ENCODE results near the gene ATP10B.

ATP10B gene

GRCh38 chr5:160629003-160629402 is 223.0 kb downstream of the ATP10B start:
- DNase-seq = no peak

- DNase-seq = no peak
Measured at GRCh38 chr5:160628619-160628968, 223.4 kb downstream of the ATP10B start.

GRCh38 chr5:160627921-160628618 is 223.9 kb downstream of the ATP10B start:
- no peak for DNase-seq

GRCh38 chr5:160626322-160626721 is 225.7 kb downstream of the ATP10B start:
- no peak for DNase-seq

GRCh38 chr5:160621526-160621925 is 230.5 kb downstream of the ATP10B start:
- no peak for DNase-seq

- no peak for DNase-seq
Measured at GRCh38 chr5:160620401-160620800, 231.6 kb downstream of the ATP10B start.

- no peak for DNase-seq
Measured at GRCh38 chr5:160619381-160619780, 232.6 kb downstream of the ATP10B start.

GRCh38 chr5:160618286-160618685 is 233.7 kb downstream of the ATP10B start:
- DNase-seq = no peak

GRCh38 chr5:160616712-160617497 is 235.1 kb downstream of the ATP10B start:
- no peak for DNase-seq

- DNase-seq = no peak
Measured at GRCh38 chr5:160614136-160614535, 237.9 kb downstream of the ATP10B start.

- no peak for DNase-seq
Measured at GRCh38 chr5:160605266-160605665, 246.7 kb downstream of the ATP10B start.

- no peak for DNase-seq
Measured at GRCh38 chr5:160604484-160604883, 247.5 kb downstream of the ATP10B start.

- DNase-seq = no peak
Measured at GRCh38 chr5:160602744-160603143, 249.3 kb downstream of the ATP10B start.

- DNase-seq = no peak
Measured at GRCh38 chr5:160601046-160601445, 251.0 kb downstream of the ATP10B start.

- DNase-seq = no peak
Measured at GRCh38 chr5:160573318-160573717, 278.7 kb downstream of the ATP10B start.

GRCh38 chr5:160567031-160567705 is 284.8 kb downstream of the ATP10B start:
- no peak for DNase-seq

GRCh38 chr5:160565376-160565775 is 286.6 kb downstream of the ATP10B start:
- DNase-seq = no peak

GRCh38 chr5:160556846-160557245 is 295.2 kb downstream of the ATP10B start:
- no peak for DNase-seq

GRCh38 chr5:160555971-160556631 is 295.9 kb downstream of the ATP10B start:
- DNase-seq = no peak

GRCh38 chr5:160555581-160555970 is 296.4 kb downstream of the ATP10B start:
- no peak for DNase-seq

- no peak for DNase-seq
Measured at GRCh38 chr5:160550075-160550474, 301.9 kb downstream of the ATP10B start.

GRCh38 chr5:160548949-160549645 is 302.9 kb downstream of the ATP10B start:
- DNase-seq = no peak

- no peak for DNase-seq
Measured at GRCh38 chr5:160547872-160548271, 304.1 kb downstream of the ATP10B start.

Data from activated CD4-positive, alpha-beta T cell treated with anti-CD3 and anti-CD28 coated beads, Interleukin-2, amount 50 U/mL, for 48 hours (primary cell).